GM19035 (cell line): ENCODE data around the gene TLR10.
"Not testable (repeated sequence)": the region's sequence is repeated elsewhere in the genome, so short reads cannot be mapped to it uniquely, and the experiment has no call there.

ENCODE experiments used
- ATAC-seq: cut with Tn5 transposase; IDR thresholded peaks from one replicate; pipeline ENCODE4 v1.9.1; 2021; ENCODE audit not compliant: unreplicated experiment

The TLR10 gene

GRCh38 chr4:38769857-38770256 lies 12.9 kb downstream of the TLR10 start:
- no peak for ATAC-seq

GRCh38 chr4:38769441-38769840 lies 13.3 kb downstream of the TLR10 start:
- ATAC-seq: no peak

GRCh38 chr4:38768968-38769394 lies 13.8 kb downstream of the TLR10 start:
- no peak for ATAC-seq

DNA sequence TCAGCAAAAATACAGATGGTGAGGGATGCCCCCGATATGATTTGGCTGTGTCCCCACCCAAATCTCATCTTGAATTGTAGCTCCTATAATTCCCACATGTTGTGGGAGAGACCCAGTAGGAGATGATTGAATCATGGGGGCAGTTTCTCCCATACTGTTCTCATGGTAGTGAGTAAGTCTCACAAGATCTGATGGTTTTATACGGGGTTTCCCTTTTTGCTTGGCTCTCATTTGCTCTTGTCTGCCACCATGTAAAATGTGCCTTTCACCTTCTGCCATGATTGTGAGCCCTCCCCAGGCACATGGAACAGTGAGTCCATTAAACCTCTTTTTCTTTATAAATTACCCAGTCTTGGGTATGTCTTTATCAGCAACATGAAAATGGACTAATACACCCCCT lies 15.8 kb downstream of the TLR10 start:
- ATAC-seq: not testable (repeated sequence)

GRCh38 chr4:38765382-38765781 lies 17.4 kb downstream of the TLR10 start:
- no peak for ATAC-seq

DNA sequence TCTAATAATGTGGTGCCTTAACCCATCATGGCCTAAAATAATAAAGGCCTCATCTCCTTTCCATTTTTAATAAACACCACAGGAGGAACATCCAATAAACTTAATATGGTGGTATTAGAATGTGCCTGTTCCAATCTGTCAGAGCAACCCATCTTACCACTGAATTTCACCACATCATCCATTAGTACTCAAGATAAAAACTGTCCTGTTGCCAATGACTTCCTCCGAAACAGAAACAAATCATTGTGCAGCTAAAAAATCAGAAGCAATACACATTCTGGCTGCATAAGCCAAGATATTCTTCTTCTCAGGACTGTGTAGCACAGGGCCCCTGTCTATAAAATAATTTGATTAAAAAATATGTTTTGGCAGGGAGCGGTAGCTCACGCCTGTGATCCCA lies 18.5 kb downstream of the TLR10 start:
- no peak for ATAC-seq

GRCh38 chr4:38762560-38762959 lies 20.2 kb downstream of the TLR10 start:
- ATAC-seq: peak; percentile 37

DNA sequence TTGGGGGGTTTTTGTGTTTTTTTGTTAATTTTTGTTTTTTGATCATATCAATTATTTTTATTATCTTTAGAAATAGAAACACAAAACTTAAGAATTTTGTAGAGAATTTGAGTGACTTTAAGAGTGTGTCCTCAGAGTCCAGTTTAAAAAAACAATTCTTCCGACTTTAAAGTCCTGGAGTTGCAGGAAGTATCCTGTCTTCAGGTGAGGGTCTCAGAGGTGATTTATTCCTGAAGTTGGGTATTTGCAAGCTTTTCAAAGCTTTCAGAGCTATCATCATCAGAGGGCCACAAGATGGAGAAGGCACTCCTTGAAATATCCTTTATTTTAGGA lies 23.0 kb downstream of the TLR10 start:
- no peak for ATAC-seq

- no peak for ATAC-seq
Observed at GRCh38 chr4:38759113-38759789, 23.5 kb downstream of the TLR10 start.

DNA sequence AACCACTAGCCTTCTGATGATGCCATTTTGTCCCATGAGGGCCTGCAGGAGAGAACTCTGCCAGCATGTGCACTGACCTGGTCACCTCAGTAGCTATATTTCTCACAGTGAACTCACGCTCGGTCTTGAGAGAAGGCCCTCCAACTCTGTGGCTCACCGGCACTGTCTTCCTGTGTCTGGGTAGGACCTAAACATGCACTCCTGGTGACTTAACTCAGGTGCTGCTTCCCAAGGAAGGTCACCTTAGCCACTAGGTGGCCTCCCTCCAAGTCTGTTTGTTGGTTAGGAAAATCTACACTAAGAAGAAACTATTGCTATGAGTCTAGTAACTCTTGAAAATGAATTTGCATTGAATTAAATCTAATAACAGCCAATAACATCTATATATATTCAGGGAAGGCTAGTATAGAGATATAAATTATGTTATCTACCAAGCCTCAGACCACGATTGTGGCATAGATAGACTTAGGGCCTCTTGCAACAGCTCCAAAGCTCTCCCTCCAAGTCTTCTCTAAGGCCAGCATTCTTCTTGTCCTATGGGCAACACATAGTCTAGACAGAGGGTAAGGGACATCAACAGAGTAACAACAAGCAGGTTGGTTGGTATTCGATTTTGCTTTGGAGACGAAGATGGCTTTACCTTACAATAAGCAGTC lies 24.7 kb downstream of the TLR10 start:
- no peak for ATAC-seq

DNA sequence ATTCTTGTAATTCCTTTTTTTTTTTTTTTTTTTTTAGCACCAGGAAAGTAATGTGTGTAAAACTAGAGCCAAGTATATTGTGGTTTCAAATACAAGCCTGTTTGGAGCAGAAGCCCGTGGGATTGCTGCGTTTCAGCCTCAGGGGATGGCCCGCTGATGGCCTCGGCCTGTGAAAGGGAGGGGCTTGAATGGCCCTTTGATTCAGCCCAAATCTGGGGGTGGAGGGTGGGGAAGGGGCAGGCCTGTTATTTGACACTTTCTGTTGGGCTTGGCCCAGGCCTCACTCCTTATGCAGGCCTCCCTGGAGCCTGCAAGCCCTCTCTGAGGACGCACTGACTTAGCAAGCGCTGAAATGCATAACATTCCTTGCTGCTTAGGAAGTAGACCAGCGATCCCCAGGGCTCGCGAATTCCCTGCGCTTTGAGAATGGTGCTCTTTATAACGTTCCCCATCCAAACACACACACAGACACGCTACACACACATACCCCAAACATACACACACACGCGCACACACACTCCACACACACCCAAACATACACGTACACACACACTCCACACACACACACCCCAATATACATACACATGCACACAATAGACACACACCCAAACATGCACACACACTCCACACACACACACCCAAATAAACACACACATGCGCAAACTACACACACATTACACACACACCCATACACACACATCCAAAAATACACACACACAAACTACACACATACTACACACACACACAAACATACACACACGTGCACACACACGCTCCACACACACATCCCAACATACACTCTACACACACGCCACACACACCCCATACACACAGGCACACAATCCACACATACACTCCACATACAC lies 29.6 kb downstream of the TLR10 start:
- ATAC-seq: no peak

DNA sequence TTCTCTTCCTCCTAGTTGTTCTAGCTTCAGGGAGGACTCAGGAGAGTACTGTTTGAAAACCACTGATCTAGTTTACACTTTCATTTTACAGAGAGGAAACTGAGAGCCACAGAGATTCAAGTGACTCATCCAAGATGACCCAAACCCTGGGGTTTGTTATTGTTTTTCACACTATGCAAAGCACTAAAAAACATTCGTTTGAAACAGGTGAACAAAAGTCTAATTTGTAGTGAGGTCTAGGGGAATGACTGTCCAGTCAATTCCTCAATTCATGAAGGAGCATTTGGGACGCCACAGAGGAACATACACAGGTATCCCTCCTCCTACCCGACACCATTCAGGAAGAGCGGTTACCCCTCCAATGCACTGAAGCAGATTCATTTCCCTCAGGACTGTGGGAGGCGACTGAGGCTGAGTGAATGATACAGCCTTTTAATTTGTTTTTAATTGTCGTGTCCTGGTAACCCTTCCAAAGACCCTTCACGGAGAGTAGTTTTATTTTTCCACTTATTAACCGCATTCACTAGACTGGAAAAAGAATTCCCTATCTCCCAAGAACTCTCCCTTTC lies 30.3 kb downstream of the TLR10 start:
- peak; percentile 95 for ATAC-seq

- ATAC-seq: no peak
Observed at GRCh38 chr4:38751341-38752010, 31.3 kb downstream of the TLR10 start.

- ATAC-seq: no peak
Observed at GRCh38 chr4:38749336-38749735, 33.5 kb downstream of the TLR10 start.

DNA sequence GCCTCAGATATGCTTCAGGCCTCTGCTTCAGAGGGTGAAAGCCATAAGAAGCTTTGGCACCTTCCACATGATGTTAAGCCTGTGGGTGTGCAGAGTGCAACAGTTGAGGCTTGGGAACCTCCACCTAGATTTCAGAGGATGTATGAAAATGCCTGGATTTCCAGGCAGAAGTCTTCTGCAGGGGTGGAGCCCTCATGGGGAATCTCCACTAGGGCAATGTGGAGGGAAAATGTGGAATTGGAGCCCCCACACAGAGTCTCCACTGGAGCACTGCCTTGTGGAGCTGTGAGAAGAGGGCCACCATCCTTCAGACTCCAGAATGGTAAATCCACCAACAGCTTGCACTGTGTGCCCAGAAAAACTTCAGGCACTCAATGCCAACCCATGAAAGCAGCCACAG lies 35.2 kb downstream of the TLR10 start:
- no peak for ATAC-seq

DNA sequence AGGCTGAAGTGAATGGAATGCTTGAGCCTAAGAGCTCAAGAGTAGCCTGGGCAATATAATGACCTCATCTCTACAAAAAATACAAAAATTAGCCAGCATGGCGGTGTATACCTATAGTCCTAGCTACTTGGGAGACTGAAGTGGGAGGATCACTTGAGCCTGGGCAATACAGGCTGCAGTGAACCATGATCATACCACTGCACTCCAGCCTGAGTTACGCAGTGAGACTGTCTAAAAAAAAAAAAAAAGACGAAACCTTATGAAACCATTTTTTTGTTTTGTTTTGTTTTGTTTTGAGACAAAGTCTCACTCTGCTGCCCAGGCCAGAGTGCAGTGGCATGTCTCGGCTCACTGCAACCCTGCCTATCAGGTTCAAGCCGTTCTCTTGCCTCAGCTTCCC lies 36.9 kb downstream of the TLR10 start:
- ATAC-seq: no peak

DNA sequence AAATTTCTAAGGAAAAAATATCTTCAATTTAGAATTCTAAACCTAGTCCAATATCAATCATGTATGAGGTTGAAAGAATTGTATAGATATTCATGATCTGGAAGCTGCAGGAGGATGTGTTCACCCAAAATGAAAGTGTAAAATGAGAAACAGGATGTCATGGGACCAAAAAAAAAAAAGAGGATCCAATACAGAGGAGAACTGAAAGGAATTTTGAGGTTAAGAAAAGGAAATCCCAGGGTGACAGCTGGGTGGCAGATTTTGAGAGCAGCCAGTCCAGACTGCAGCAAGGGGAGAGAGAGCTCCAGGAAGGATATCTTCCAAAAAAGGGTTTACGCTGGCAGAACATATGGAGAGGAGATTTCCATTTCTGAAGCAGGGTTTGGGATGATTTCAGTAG lies 38.9 kb downstream of the TLR10 start:
- no peak for ATAC-seq

DNA sequence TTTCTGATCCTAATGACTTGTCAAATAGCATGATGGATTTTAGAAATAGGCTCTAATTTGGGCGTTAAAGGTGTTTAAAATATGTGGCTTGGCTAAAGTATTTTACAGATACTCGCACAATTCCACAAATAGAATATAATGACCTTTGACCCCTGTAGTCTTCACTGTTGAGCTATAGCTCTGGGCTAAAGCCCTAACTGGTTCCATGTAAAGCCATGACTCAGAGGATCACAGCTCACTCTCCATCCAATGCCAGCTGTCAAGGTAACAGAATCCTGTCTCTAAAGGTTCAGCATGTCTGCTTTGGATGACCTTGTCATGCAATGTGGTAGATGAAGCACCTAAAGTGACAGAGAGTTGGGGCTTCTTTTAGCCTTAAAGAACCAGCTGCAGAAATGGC lies 42.5 kb downstream of the TLR10 start:
- ATAC-seq: no peak

DNA sequence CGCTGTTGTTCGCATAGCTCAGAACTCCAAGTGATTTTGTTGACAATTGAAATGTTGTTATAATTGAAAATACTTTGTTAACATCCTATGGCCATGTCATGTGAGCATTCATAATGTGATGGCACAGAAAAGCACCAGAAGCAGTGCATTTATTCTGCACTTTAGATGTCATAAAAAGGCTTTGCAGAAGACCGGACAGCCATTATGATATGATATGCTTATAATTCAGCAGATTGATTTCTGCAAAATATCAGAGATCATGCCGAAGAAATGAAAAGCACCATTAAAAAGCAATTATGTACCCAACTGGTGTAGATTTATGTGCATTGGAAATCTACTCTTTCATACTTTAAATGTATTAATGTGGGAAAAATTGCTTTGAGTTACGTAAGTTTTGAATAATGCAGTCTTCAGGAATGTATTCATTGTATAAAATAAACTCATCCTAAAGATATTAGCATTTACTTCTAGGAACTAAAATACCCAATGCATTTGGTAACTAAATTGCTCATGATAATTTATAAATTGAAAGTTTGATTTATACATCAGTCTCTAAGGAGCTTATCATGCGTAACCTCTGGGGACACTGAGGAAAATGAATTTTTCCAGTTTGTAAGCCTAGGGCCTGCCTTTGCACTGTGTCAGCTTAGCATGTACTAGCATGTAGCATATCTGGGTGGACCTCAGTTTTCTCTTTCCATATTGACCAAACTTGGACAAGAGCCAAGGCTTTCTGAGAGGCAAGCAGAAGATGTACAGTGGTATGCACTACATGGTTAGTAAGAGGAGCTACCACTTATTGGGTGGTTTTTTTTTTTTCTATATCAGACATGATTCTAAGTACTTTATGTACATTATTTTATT lies 43.6 kb downstream of the TLR10 start:
- ATAC-seq: no peak

DNA sequence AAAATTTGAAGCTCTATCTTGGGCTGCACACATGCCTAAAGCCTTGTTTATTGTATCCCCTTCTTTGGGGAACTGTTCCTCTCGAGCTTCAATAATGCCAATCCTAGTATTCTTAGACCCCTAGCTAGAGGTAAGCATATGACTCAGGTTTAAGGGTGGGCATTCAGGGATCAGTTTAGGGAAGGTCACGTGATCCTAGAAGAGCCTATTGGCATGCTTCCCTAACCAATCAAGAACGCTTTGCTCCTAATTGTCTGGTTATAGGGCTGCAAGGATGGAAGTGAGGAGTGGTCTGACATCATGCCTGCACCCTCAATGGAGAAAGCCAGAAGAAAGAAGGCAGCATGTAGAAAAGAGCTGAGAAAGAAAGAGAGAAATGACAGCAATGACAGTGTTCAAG lies 46.9 kb downstream of the TLR10 start:
- ATAC-seq: no peak
